C4-2B (cell line): ENCODE data around the gene CABP5.

Experiments
- CTCF ChIP-seq: fragments of 450-650 bp; conservative IDR thresholded peaks from 2 replicates; pipeline ENCODE4 v1.5.1; 2017; ENCODE audit warnings: mild to moderate bottlenecking
- ZFX ChIP-seq: fragments of 450-650 bp; IDR thresholded peaks from 2 replicates; pipeline ENCODE4 v1.6.1; 2017

- TF ChIP-seq CTCF (no peak), ZFX (no peak)
These were observed 15.5 kb upstream of the CABP5 start for GRCh38 chr19:48059331-48059730.
